Neural cell (in vitro differentiated cells): Measurements from ENCODE around the gene PRKCSH. TPM values are rescaled to one million over a fixed set of nuclear protein-coding genes. Genes with fewer than 3 reads are reported as not detected.

ENCODE experiments used
- H2AFZ ChIP-seq: fragments of 200-600, 300-800 bp; sonication (generic), shearing (Covaris generic); 2 replicates; pipeline ENCODE4 v1.6.0; 2014; ENCODE audit warnings: low read depth, mild to moderate bottlenecking, antibody characterized with exemption, low read length, moderate library complexity
- H3F3A ChIP-seq: fragments of 200-600 bp; shearing (Covaris generic); 2 replicates; pipeline ENCODE4 v1.6.1; 2016; ENCODE audit warnings: mild to moderate bottlenecking, moderate library complexity, mixed read lengths, antibody characterized with exemption, low read length; ENCODE audit not compliant: insufficient read depth, poor library complexity, severe bottlenecking
- H3K27ac ChIP-seq: fragments of 200-600, 300-800 bp; sonication (generic), shearing (Covaris generic); 2 replicates; pipeline ENCODE4 v1.5.1; 2014; ENCODE audit warnings: mild to moderate bottlenecking, low read length, moderate library complexity
- H3K27me3 ChIP-seq: fragments of 300-800, 200-600 bp; sonication (generic), shearing (Covaris generic); 2 replicates; pipeline ENCODE4 v1.6.0; 2014; ENCODE audit warnings: mild to moderate bottlenecking, low read depth, low read length, moderate library complexity; ENCODE audit not compliant: insufficient read depth
- H3K36me3 ChIP-seq: fragments of 300-800, 200-600 bp; sonication (generic), shearing (Covaris generic); 2 replicates; pipeline ENCODE4 v1.5.1; 2014; ENCODE audit warnings: mild to moderate bottlenecking, antibody characterized with exemption, low read length, moderate library complexity; ENCODE audit not compliant: insufficient read depth
- H3K4me2 ChIP-seq: fragments of 300-800, 200-600 bp; sonication (generic), shearing (Covaris generic); 2 replicates; pipeline ENCODE4 v1.6.0; 2014; ENCODE audit warnings: mild to moderate bottlenecking, low read length
- H3K4me3 ChIP-seq: fragments of 300-800, 200-600 bp; sonication (generic), shearing (Covaris generic); 2 replicates; pipeline ENCODE4 v1.5.1; 2014; ENCODE audit warnings: mild to moderate bottlenecking, low read length, moderate library complexity
- H3K79me2 ChIP-seq: fragments of 200-600 bp; shearing (Covaris generic); replicated peaks from 2 replicates; pipeline ENCODE4 v1.6.0; 2014; ENCODE audit warnings: mild to moderate bottlenecking, low read length, moderate library complexity; ENCODE audit not compliant: insufficient read depth
- H3K9ac ChIP-seq: fragments of 300-800, 200-600 bp; sonication (generic), shearing (Covaris generic); 2 replicates; pipeline ENCODE4 v1.6.1; 2016; ENCODE audit warnings: mild to moderate bottlenecking, low read length, mixed read lengths
- H3K9me2 ChIP-seq: fragments of 200-600 bp; shearing (Covaris generic); 2 replicates; pipeline ENCODE4 v1.6.1; 2016; ENCODE audit warnings: mild to moderate bottlenecking, low read length, mixed read lengths; ENCODE audit not compliant: insufficient read depth
- H3K9me3 ChIP-seq: fragments of 200-600, 300-800 bp; sonication (generic), shearing (Covaris generic); 2 replicates; pipeline ENCODE4 v1.6.1; 2016; ENCODE audit warnings: mild to moderate bottlenecking, mixed run types, low read length, moderate library complexity, mixed read lengths
- H4K20me1 ChIP-seq: fragments of 200-600 bp; shearing (Covaris generic); 2 replicates; pipeline ENCODE4 v1.6.1; 2016; ENCODE audit warnings: mild to moderate bottlenecking, mixed run types; ENCODE audit not compliant: insufficient read depth
- EP300 ChIP-seq: fragments of 450-650 bp; conservative IDR thresholded peaks from 2 replicates; pipeline ENCODE4 v1.6.1; 2014; ENCODE audit warnings: antibody characterized with exemption, mild to moderate bottlenecking, moderate library complexity; ENCODE audit not compliant: poor library complexity, severe bottlenecking
- EZH2 ChIP-seq: fragments of 200-600, 300-800 bp; shearing (Covaris generic), sonication (generic); IDR thresholded peaks from 2 replicates; pipeline ENCODE4 v1.6.1; 2014; ENCODE audit warnings: antibody characterized with exemption, low read length, borderline replicate concordance, mild to moderate bottlenecking; ENCODE audit not compliant: insufficient read depth, poor library complexity, severe bottlenecking
- MXI1 ChIP-seq: fragments of 450-650 bp; conservative IDR thresholded peaks from 2 replicates; pipeline ENCODE4 v1.6.1; 2014; ENCODE audit warnings: antibody characterized with exemption, mild to moderate bottlenecking; ENCODE audit not compliant: poor library complexity, severe bottlenecking
- POLR2AphosphoS5 ChIP-seq: IDR thresholded peaks from 2 replicates; pipeline ENCODE4 v1.6.1; 2012
- RAD21 ChIP-seq: fragments of 450-650 bp; conservative IDR thresholded peaks from 2 replicates; pipeline ENCODE4 v1.6.1; 2014; ENCODE audit warnings: antibody characterized with exemption, mild to moderate bottlenecking, moderate library complexity
- SMC3 ChIP-seq: fragments of 450-650 bp; conservative IDR thresholded peaks from 2 replicates; pipeline ENCODE4 v1.6.1; 2014; ENCODE audit warnings: antibody characterized with exemption, mild to moderate bottlenecking, moderate library complexity; ENCODE audit not compliant: poor library complexity
- TAF1 ChIP-seq: IDR thresholded peaks from 2 replicates; pipeline ENCODE4 v1.6.1; 2012; ENCODE audit warnings: low read depth
- polyA plus RNA-seq: library from polyadenylated mRNA; depleted of rRNA; stranded (reverse); fragments of >200 nt; gene quantifications from 2 replicates; pipeline ENCODE4 v1.2.3, GENCODE V29; 2014
- TF ChIP-seq, protein P1 (sequence below): fragments of 450-650 bp; IDR thresholded peaks from 2 replicates; pipeline ENCODE4 v1.5.1; 2014; ENCODE audit warnings: antibody characterized with exemption, mild to moderate bottlenecking, moderate library complexity; ENCODE audit not compliant: poor library complexity, severe bottlenecking
- TF ChIP-seq, protein P2 (sequence below): IDR thresholded peaks from 2 replicates; pipeline ENCODE4 v1.6.1; 2012; ENCODE audit warnings: borderline replicate concordance

Gene PRKCSH
- polyA plus RNA-seq, 1 donor from 2014 or later: 29.6 TPM

GRCh38 chr19:11478167-11479089, 43.0 kb downstream of the PRKCSH start:
- Histone ChIP-seq H4K20me1 (no peaks in the 10 kb centered on the region), H2AFZ (no peak overlapping the region)
- TF ChIP-seq EP300: no peak
- TF ChIP-seq MXI1: no peak
- TF ChIP-seq RAD21: no peak
- no peak for TF ChIP-seq EZH2
- TF ChIP-seq POLR2AphosphoS5: no peak
- no peak for TF ChIP-seq TAF1
- TF ChIP-seq, protein P1, sequence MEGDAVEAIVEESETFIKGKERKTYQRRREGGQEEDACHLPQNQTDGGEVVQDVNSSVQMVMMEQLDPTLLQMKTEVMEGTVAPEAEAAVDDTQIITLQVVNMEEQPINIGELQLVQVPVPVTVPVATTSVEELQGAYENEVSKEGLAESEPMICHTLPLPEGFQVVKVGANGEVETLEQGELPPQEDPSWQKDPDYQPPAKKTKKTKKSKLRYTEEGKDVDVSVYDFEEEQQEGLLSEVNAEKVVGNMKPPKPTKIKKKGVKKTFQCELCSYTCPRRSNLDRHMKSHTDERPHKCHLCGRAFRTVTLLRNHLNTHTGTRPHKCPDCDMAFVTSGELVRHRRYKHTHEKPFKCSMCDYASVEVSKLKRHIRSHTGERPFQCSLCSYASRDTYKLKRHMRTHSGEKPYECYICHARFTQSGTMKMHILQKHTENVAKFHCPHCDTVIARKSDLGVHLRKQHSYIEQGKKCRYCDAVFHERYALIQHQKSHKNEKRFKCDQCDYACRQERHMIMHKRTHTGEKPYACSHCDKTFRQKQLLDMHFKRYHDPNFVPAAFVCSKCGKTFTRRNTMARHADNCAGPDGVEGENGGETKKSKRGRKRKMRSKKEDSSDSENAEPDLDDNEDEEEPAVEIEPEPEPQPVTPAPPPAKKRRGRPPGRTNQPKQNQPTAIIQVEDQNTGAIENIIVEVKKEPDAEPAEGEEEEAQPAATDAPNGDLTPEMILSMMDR: no peak
- no peak for TF ChIP-seq SMC3
- TF ChIP-seq, protein P2, sequence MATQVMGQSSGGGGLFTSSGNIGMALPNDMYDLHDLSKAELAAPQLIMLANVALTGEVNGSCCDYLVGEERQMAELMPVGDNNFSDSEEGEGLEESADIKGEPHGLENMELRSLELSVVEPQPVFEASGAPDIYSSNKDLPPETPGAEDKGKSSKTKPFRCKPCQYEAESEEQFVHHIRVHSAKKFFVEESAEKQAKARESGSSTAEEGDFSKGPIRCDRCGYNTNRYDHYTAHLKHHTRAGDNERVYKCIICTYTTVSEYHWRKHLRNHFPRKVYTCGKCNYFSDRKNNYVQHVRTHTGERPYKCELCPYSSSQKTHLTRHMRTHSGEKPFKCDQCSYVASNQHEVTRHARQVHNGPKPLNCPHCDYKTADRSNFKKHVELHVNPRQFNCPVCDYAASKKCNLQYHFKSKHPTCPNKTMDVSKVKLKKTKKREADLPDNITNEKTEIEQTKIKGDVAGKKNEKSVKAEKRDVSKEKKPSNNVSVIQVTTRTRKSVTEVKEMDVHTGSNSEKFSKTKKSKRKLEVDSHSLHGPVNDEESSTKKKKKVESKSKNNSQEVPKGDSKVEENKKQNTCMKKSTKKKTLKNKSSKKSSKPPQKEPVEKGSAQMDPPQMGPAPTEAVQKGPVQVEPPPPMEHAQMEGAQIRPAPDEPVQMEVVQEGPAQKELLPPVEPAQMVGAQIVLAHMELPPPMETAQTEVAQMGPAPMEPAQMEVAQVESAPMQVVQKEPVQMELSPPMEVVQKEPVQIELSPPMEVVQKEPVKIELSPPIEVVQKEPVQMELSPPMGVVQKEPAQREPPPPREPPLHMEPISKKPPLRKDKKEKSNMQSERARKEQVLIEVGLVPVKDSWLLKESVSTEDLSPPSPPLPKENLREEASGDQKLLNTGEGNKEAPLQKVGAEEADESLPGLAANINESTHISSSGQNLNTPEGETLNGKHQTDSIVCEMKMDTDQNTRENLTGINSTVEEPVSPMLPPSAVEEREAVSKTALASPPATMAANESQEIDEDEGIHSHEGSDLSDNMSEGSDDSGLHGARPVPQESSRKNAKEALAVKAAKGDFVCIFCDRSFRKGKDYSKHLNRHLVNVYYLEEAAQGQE: no peak

GRCh38 chr19:11479090-11479897, 43.9 kb downstream of the PRKCSH start:
- H3K9me2 ChIP-seq: no peaks in the 10 kb centered on the region
- no peaks in the 10 kb centered on the region for H3K36me3 ChIP-seq
- no peaks in the 10 kb centered on the region for H3K9me3 ChIP-seq
- peak overlapping the region; percentile 93 for H3K4me3 ChIP-seq
- H2AFZ ChIP-seq: no peak overlapping the region
- no peaks in the 10 kb centered on the region for H3F3A ChIP-seq
- peak overlapping the region; percentile 79 for H3K27ac ChIP-seq
- H4K20me1 ChIP-seq: no peaks in the 10 kb centered on the region
- H3K79me2 ChIP-seq: peaks cover 47% of the 10 kb centered on the region
- TF ChIP-seq SMC3 (no peak), EZH2 (no peak), MXI1 (peak; percentile 24)
- peak overlapping the region; percentile 61 for H3K4me2 ChIP-seq
- H3K27me3 ChIP-seq: no peaks in the 10 kb centered on the region
- peak overlapping the region; percentile 95 for H3K9ac ChIP-seq

More at GRCh38 chr19:11478167-11479089, 43.0 kb downstream of the PRKCSH start:
- no peaks in the 10 kb centered on the region for H3K9me3 ChIP-seq
- no peaks in the 10 kb centered on the region for H3F3A ChIP-seq
- no peaks in the 10 kb centered on the region for H3K36me3 ChIP-seq
- peak overlapping the region; percentile 60 for H3K27ac ChIP-seq
- peaks cover 52% of the 10 kb centered on the region for H3K79me2 ChIP-seq
- H3K9ac ChIP-seq: peak overlapping the region; percentile 95
- peak overlapping the region; percentile 93 for H3K4me3 ChIP-seq
- H3K4me2 ChIP-seq: peak overlapping the region; percentile 61
- no peaks in the 10 kb centered on the region for H3K27me3 ChIP-seq
- H3K9me2 ChIP-seq: no peaks in the 10 kb centered on the region
